ENCODE results near the gene CDKN1B. TPM values are rescaled to one million over a fixed set of nuclear protein-coding genes. Genes with fewer than 3 reads are reported as not detected.

The CDKN1B gene
- polyA plus RNA-seq, 1 experiment: 23.1 TPM

GRCh38 chr12:12745576-12746211 lies 28.5 kb downstream of the CDKN1B start:
- no peak overlapping the region for H3K4me3 ChIP-seq (ENCODE audit: low read depth, low read length)
- POLR2A ChIA-PET: no interaction called here
- H3K9me3 ChIP-seq (ENCODE audit: control insufficient read depth, insufficient read depth, low read length): no peaks in the 10 kb centered on the region
- H3K27me3 ChIP-seq (ENCODE audit: control insufficient read depth, insufficient read depth, low read length): no peaks in the 10 kb centered on the region
- TF ChIP-seq CTCF (IDR thresholded peaks at IDR 0.05; ENCODE audit: low read depth, low read length): no peak
- H3K27ac ChIP-seq (ENCODE audit: low read depth, low read length): no peak overlapping the region
- CTCF ChIA-PET: interaction anchor here (3.4 kb wide), 1 partner anchor 9 kb away, joined by 22 read pairs; no protein-coding TSS in a partner anchor
- DNase-seq (ENCODE audit: low read depth, low spot score): no peak

DNA sequence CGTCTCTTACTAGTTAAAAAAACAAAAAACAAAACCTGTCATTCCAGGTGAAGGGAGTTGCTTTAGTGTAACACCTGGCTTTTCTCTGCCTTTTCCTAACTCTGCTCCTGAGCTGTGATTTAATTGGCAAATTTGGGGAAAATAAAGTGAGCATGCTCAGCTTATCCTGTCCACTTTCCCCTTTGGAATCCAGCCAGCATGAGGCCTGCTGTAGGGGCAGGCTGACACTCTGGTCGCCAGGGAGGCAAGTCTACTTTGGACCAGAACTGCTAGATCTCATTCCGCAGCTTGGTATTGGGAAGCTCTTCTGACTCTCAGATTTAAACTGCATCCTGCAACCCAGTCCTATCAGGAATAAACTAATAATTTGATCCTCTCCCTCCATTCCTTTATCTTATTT lies 30.1 kb downstream of the CDKN1B start:
- TF ChIP-seq CTCF (IDR thresholded peaks at IDR 0.05; ENCODE audit: low read depth, low read length): no peak
- Histone ChIP-seq H3K27me3 (ENCODE audit: control insufficient read depth, insufficient read depth, low read length) (no peaks in the 10 kb centered on the region), H3K27ac (ENCODE audit: low read depth, low read length) (no peak overlapping the region), H3K4me3 (ENCODE audit: low read depth, low read length) (no peak overlapping the region), H3K9me3 (ENCODE audit: control insufficient read depth, insufficient read depth, low read length) (no peaks in the 10 kb centered on the region)
- POLR2A ChIA-PET: no interaction called here
- CTCF ChIA-PET: interaction anchor here (1.0 to 3.4 kb wide), 2 partner anchors 9 to 11 kb away, joined by 3 to 22 read pairs; no protein-coding TSS in a partner anchor
- DNase-seq (ENCODE audit: low read depth, low spot score): no peak

DNA sequence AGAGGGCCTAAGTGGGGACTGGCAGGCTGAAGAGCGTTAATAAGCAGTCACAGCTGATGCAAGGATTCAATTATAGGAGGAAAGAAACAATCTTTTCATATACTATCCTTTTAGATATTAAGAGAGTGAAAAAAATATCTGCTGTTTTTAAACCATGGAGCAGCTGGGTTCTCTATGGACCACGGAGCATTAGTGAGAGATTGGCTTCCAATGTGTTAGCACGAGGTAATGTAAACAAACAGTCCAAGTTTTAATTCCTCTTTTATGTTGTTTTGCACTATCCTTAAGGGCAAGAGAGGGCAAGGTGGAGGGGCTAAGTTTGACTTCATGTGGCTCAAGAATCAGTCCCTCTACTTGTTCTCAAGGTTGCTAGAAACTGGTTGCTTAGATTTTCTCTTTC lies 30.9 kb downstream of the CDKN1B start:
- TF ChIP-seq CTCF (IDR thresholded peaks at IDR 0.05; ENCODE audit: low read depth, low read length): no peak
- Histone ChIP-seq H3K27ac (ENCODE audit: low read depth, low read length) (no peak overlapping the region), H3K27me3 (ENCODE audit: control insufficient read depth, insufficient read depth, low read length) (no peaks in the 10 kb centered on the region), H3K4me3 (ENCODE audit: low read depth, low read length) (no peak overlapping the region), H3K9me3 (ENCODE audit: control insufficient read depth, insufficient read depth, low read length) (no peaks in the 10 kb centered on the region)
- no peak for DNase-seq (ENCODE audit: low read depth, low spot score)
- POLR2A ChIA-PET: no interaction called here
- CTCF ChIA-PET: interaction anchor here (0.5 kb wide), 1 partner anchor 22 kb away, joined by 3 read pairs; no protein-coding TSS in a partner anchor

- Histone ChIP-seq H3K4me3 (ENCODE audit: low read depth, low read length) (peak overlapping the region; percentile 10; the same call in 1 of the 2 replicates), H3K27ac (ENCODE audit: low read depth, low read length) (peak overlapping the region; percentile 31), H3K27me3 (ENCODE audit: control insufficient read depth, insufficient read depth, low read length) (no peaks in the 10 kb centered on the region), H3K9me3 (ENCODE audit: control insufficient read depth, insufficient read depth, low read length) (no peaks in the 10 kb centered on the region)
- no peak for DNase-seq (ENCODE audit: low read depth, low spot score)
- ChIA-PET POLR2A (no interaction called here), CTCF (interaction anchor here (0.7 kb wide), 1 partner anchor 13 kb away, joined by 8 read pairs; no protein-coding TSS in a partner anchor)
- no peak for TF ChIP-seq CTCF (IDR thresholded peaks at IDR 0.05; ENCODE audit: low read depth, low read length)
Observed at GRCh38 chr12:12749433-12749832, 32.3 kb downstream of the CDKN1B start.

DNA sequence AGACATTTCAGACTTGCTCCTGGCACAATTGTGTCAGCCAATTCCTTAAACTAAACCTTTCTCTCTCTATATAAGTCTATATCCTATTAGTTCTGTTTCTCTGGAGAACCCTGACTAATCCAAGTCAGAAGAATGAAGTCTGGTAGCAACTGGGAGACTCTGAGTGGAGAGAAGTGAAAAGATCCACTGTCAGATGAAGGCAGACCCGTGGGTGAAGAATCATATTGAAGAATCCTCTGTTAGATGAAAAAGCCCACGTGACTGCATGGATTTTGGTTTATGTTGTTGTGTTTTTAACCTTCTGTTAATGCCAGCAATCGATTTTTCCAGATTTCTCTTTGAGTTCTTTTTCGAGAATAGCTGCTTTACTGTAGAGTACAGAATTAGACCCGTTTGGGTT lies 38.8 kb downstream of the CDKN1B start:
- ChIA-PET POLR2A (no interaction called here), CTCF (interaction anchor here (0.6 to 1.6 kb wide), 5 partner anchors 19 to 135 kb away, joined by 3 to 12 read pairs (median 3); partner anchors contain the start of gene GPRC5A)
- no peaks in the 10 kb centered on the region for H3K9me3 ChIP-seq (ENCODE audit: control insufficient read depth, insufficient read depth, low read length)
- H3K4me3 ChIP-seq (ENCODE audit: low read depth, low read length): no peak overlapping the region
- H3K27ac ChIP-seq (ENCODE audit: low read depth, low read length): no peak overlapping the region
- H3K27me3 ChIP-seq (ENCODE audit: control insufficient read depth, insufficient read depth, low read length): no peaks in the 10 kb centered on the region
- no peak for TF ChIP-seq CTCF (IDR thresholded peaks at IDR 0.05; ENCODE audit: low read depth, low read length)
- DNase-seq (ENCODE audit: low read depth, low spot score): no peak

All from AG04450 (cell line).